GM18526 (cell line): ENCODE results near the gene PIP4K2B.

Source experiments
- POLR2A ChIP-seq: IDR thresholded peaks from 3 replicates; pipeline ENCODE4 v1.6.1; 2011; ENCODE audit not compliant: insufficient read length; ENCODE audit errors: extremely low read depth

PIP4K2B gene

GRCh38 chr17:38739305-38739704, 60.1 kb downstream of the PIP4K2B start:
- no peak for TF ChIP-seq POLR2A

GRCh38 chr17:38738686-38739085, 60.7 kb downstream of the PIP4K2B start:
- no peak for TF ChIP-seq POLR2A

- no peak for TF ChIP-seq POLR2A
Measured at GRCh38 chr17:38738007-38738662, 61.2 kb downstream of the PIP4K2B start.

GRCh38 chr17:38735161-38735997, 64.0 kb downstream of the PIP4K2B start:
- TF ChIP-seq POLR2A, result no peak

- no peak for TF ChIP-seq POLR2A
Measured at GRCh38 chr17:38733982-38734973, 65.1 kb downstream of the PIP4K2B start.

GRCh38 chr17:38733282-38733981, 65.9 kb downstream of the PIP4K2B start:
- TF ChIP-seq POLR2A, result no peak

- no peak for TF ChIP-seq POLR2A
Measured at GRCh38 chr17:38732376-38733281, 66.7 kb downstream of the PIP4K2B start.

- TF ChIP-seq POLR2A, result no peak
Measured at GRCh38 chr17:38731526-38732294, 67.6 kb downstream of the PIP4K2B start.

GRCh38 chr17:38730526-38731379, 68.6 kb downstream of the PIP4K2B start:
- no peak for TF ChIP-seq POLR2A

GRCh38 chr17:38729886-38730525, 69.3 kb downstream of the PIP4K2B start, which contains the start of gene CISD3:
Gene CISD3 (plus strand): TSS chr17:38730341. CDS start chr17:38730359, 18 bp downstream.
- TF ChIP-seq POLR2A, result no peak

GRCh38 chr17:38729368-38729885, 69.9 kb downstream of the PIP4K2B start:
- TF ChIP-seq POLR2A, result no peak
